GM19240 (cell line): Measurements from ENCODE around the gene FNDC4.

Experiments
- DNase-seq: peaks from one replicate; pipeline ENCODE4 v3.0.0; 2011; ENCODE audit warnings: low spot score; ENCODE audit not compliant: insufficient read length

Gene FNDC4

GRCh38 chr2:27494284-27494943, 586 bp downstream of the FNDC4 start:
- DNase-seq = no peak

GRCh38 chr2:27493948-27494283, 1.1 kb downstream of the FNDC4 start:
- DNase-seq = no peak

DNA sequence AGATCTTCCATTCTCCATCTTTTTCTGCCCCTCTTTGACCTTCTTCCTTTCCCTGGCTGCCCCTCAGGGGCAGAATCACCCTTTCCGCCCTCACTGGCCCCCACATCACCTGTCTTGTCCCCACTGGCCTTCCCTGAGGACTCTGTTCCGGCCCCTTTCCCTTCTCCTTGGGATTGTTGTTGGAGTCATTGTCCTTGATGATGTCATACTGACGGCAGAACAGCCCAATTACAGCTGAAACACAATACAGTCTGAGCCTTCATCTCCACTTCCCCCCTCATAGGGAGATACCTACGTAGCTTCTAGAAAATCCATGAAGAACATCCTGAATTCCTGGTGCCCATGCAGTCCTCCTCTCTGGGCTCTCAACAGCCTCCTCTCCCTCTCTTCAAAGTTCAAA, 2.4 kb downstream of the FNDC4 start:
- DNase-seq = no peak

DNA sequence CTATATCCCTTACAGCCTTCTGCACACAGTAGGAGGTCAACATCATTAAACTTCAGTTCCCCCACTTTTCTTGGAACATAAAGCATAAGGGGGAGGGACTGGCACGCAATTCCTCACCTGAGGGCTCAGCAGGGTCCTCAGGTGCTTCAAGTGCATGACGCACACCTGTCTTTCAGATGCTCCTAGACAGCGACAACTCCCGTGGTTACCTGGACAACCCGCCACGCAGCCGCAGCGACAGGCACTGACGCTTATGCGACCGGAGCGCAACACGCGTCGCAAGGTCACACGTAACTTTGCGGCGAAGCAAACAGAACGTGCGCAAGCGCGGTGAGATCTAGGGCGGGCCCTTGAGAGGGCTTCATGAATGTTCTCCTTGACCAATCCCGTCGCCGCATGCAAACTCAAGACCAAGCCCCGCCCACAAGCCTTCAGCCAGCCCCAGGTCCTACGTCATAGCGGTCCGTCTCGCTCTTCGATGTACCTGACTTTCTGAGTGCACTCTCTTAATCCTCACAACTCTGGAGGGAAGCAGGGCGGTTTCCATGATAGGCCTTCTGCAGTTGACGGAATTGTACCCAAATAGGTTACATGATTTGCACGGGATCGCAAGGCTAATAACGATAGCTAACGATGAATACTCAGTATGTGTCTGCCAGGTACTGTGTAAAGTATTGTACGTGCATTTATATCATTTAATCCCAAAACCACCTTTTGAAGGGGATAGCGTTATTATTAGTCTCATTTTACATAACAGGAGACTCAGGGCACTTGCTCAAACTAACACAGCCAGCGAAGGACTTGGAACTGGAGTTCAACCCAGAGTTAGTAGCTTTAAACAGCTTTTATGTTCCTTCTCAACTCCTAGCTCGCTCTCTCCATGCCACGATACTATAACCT, 5.3 kb downstream of the FNDC4 start, which contains the start of gene IFT172:
Gene IFT172 (minus strand): TSS at position 246 of the 900 bp plus-strand sequence. CDS start 90 bp downstream, at position 156.
- DNase-seq = peak; percentile 97

DNA sequence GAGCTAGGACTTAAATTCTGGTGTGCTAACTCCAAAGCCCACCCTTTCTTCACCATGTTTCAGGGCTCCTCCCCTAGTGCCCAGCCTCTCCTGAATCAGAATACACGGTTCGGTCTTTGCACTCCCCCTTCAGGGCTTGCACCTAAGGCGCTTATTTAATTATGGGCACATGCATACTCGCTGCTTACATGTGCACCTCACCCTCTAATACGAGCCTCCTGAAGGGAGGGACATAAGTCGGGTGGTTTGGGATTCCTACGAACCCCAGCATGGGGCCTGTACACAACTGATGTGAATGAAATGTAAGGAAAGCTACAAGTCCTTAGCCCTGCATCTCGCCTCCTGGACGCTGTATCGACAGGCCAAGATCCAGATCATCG, 5.9 kb downstream of the FNDC4 start:
- no peak for DNase-seq

DNA sequence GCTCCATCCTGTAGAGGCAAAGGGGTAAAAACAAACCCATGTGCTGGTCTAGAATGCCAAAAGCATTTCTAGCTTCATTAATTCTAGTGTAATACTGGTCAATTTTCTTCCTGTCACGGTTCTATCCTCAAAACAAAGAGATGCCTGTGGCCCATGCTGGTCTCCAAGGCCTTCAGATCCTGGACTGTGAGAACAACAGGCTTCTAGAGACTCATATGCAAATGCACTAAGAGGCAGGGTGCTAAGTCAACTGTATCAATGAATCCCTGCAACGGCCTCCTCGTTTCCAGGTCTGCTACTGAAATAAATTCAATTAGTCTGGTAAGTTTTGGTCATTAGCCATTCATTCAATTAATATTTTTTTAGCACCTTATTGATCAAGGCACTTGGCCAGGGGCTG, 9.5 kb downstream of the FNDC4 start:
- no peak for DNase-seq

DNA sequence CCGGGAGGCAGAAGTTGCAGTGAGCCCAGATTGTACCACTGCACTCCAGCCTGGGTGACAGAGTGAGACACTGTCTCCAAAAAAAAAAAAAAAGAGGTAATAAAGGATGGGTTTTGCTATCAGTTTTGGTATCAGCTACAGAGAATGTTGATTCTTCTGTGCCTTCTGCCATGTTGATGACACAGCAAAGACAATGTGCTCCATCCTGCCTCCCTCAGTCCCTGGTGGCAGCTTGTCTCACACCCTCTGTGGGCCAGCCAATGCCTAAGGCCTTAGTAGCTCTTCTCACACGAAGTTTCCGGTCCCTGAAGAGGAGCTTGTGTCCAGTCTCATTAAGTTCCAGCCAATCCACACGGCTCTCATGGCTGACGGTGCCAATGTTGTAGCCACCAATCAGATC, 23.0 kb downstream of the FNDC4 start:
- DNase-seq = no peak

GRCh38 chr2:27464443-27464842, 30.6 kb downstream of the FNDC4 start:
- no peak for DNase-seq

- DNase-seq = no peak
These were observed 33.9 kb downstream of the FNDC4 start for GRCh38 chr2:27461118-27461517.

GRCh38 chr2:27453968-27454367, 41.0 kb downstream of the FNDC4 start:
- no peak for DNase-seq

DNA sequence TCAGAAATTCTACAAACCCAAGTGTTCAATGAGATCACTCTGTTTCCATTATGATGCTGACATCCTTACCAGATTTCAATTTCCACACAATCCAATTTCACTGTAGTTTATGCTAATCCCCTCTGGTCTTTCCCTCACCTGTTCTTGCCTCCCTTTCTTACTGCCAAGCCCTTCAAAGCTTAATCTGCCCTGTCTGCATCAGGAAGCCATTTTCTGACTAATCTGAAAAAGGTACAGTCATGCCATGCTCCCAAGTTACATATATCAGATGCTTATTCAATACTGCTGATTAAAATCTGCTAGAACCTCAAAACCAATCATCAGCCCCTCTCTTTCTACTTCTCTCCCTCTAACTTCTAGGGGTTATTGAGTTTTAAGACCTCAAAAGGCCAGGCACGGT, 43.9 kb downstream of the FNDC4 start:
- DNase-seq = no peak

- no peak for DNase-seq
These were observed 46.6 kb downstream of the FNDC4 start for GRCh38 chr2:27448381-27448780.

DNA sequence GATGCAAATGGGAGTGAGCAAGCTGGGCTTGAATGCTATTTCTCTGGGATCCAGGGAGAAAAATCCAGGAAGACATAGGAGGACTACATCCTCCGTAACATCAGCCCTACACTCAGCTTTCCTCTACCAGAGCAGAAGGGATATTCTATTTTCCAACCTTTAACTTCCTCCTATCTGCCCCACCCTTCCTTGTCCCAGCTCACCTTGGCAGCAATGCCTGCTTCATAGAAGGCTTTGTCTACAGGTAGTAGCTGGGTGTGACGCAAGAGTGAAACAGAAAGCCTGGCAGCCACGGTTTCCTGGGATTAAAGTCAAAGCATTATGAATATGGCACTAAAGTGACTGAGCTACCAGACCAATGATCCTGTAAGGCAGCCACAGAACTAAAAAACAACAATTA, 48.9 kb downstream of the FNDC4 start:
- DNase-seq = no peak

DNA sequence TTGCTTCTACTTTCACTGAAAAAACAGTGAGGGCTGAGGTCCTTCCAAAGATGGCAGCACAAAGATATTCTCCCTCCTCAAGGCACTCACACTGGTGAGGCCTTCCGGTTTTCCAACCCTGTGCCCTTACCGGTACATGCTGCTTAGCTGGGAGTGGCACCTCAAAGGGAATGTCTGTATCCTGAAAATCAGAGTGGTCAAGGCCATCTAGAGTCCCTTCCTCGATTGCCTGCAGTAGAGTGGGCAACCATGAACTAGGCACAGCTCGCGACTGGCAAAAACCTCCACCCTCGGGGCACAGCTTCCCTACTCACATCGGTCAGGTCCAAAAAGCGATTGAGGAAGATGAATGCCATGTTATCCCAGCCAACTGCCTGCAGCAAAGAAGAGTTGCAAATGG, 49.4 kb downstream of the FNDC4 start:
- DNase-seq = no peak

DNA sequence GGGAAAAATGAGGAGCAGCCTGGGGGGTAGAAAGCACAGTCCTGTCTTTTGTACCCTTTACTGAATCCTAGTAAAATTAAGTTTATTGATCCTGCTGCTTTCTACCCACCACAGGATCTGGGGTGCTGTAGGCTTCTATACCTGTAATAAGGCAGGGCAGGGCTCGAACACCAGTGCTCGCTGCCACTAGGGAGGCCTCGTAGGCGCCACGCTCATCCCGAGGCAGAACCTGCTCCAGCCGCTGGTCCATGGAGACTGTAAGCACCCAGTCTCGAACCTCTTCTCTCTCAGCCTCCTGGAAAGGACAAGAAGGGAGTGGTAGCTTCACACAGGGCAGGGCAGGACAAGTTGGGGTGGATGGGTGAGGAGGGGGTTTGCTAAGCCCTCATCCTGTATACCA, 49.8 kb downstream of the FNDC4 start:
- DNase-seq = no peak

DNA sequence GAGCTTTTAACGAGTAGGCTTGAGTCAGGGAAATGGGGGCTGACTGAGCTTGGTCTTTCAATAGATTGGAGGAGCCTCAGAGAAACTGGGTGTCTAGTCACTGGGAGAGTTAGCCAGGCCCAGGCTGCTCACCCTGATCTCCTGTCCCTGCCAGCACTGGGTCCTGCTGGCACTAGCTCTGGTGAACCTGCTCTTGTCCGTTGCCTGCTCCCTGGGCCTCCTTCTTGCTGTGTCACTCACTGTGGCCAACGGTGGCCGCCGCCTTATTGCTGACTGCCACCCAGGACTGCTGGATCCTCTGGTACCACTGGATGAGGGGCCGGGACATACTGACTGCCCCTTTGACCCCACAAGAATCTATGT, 52.1 kb downstream of the FNDC4 start:
- no peak for DNase-seq

GRCh38 chr2:27441958-27442919, 52.8 kb downstream of the FNDC4 start, which contains the start of gene KRTCAP3:
KRTCAP3 (plus strand) TSS chr2:27442381; CDS start chr2:27442413, 32 bp downstream.
- DNase-seq = no peak
